Measurements from ENCODE around the gene RNF125. TPM values are rescaled to one million over a fixed set of nuclear protein-coding genes. Genes with fewer than 3 reads are reported as not detected.

The RNF125 gene
- polyA plus RNA-seq, 10 donors: 7.9 to 17.0 (median 13.5) TPM

Other genes starting within 250 kb of the RNF125 start
- 10 to 100 TPM; 23.8 to 41.5 (median 33.3) TPM for gene TRAPPC8, start 75.7 kb upstream of the RNF125 start, polyA plus RNA-seq (ENCODE audit: insufficient read length in 10 of 10)
- gene RNF138, start 73.0 kb downstream of the RNF125 start, polyA plus RNA-seq (ENCODE audit: insufficient read length in 10 of 10): 10 to 100 TPM; 19.4 to 34.2 (median 27.8) TPM
- gene MEP1B, start 171.2 kb downstream of the RNF125 start, polyA plus RNA-seq (ENCODE audit: insufficient read length in 10 of 10): under 1 TPM in 2 of 10 donors, not detected in 8; 0.11 to 0.12 TPM